ENCODE data around the gene TMCC2.

DNA sequence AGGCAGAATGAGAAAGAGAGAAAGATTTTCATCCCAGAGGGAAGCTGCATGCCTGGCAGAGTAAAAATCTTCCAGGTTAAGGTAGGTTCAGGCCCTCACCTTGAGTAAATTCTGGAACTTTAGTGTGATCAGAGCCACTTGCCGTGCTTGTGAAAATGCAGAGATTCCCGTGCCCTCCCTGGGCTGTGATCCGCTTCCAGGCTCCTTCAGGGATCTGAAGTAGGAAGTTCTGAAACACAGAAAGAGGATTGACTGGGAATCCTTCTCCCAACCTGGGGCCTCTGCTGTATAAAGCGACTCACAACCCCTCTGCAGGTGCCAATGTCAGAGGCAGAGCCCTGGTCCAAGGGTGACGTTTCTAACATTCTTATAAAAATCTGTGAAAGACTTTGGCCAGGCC is 67.2 kb downstream of the TMCC2 start:
- TF ChIP-seq EZH2 (optimal IDR thresholded peaks at IDR 0.05; ENCODE audit: low read depth, low read length), result no peak
- TF ChIP-seq, protein P1, sequence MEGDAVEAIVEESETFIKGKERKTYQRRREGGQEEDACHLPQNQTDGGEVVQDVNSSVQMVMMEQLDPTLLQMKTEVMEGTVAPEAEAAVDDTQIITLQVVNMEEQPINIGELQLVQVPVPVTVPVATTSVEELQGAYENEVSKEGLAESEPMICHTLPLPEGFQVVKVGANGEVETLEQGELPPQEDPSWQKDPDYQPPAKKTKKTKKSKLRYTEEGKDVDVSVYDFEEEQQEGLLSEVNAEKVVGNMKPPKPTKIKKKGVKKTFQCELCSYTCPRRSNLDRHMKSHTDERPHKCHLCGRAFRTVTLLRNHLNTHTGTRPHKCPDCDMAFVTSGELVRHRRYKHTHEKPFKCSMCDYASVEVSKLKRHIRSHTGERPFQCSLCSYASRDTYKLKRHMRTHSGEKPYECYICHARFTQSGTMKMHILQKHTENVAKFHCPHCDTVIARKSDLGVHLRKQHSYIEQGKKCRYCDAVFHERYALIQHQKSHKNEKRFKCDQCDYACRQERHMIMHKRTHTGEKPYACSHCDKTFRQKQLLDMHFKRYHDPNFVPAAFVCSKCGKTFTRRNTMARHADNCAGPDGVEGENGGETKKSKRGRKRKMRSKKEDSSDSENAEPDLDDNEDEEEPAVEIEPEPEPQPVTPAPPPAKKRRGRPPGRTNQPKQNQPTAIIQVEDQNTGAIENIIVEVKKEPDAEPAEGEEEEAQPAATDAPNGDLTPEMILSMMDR (IDR thresholded peaks at IDR 0.05; ENCODE audit: low read length), result no peak
